Activated CD8-positive, alpha-beta memory T cell treated with anti-CD3 and anti-CD28 coated beads, Interleukin-2, amount 50 U/mL, for 24 hours (primary cell): Measurements from ENCODE around the gene TCF7L1.
A peak's percentile ranks its signal among the peaks of the same experiment; 100 is the strongest.
"Not testable (repeated sequence)": the region's sequence is repeated elsewhere in the genome, so short reads cannot be mapped to it uniquely, and the experiment has no call there.

ENCODE experiments used
- DNase-seq: peaks from one replicate; pipeline ENCODE4 v3.0.0-alpha.2; 2020; ENCODE audit errors: extremely low read depth

Gene TCF7L1

DNA sequence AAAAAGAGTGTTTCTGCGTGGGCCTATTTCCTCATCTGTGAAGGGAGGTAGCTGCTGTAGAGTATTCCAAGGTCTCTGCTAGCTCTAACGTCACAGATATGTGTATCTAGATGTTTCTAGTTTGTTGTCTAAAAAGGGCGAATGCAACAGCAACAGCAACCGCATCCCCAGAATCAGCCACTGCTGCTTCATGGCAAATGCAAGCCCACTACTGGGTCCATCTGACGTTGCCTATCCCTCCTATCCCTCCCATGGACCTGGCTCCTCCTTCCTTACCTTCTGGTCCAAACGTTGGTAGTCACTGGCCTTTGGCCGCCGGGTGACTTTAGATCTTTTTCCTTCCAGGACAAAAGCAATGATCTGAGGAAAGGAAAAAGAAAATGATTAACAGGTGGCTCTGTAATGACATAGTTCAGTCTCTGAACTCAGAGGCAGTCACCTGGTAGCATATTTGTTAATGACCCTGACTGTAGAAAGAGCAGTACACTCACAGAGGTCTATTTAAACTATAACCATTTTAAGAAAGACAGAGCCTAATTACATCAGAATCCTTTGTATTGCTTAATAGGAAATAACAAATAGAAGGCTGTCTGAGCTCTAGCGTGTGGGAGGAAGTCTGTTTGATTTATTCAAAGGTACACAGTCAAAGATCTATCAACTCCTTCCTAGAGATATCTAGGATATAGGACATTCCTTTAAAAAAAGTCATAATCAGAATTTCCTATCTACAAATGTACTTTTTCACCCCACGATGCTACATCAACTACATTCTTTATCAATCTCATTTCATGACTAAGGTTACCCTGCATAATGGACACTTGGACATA, 191.7 kb downstream of the TCF7L1 start:
- DNase-seq: no peak

DNA sequence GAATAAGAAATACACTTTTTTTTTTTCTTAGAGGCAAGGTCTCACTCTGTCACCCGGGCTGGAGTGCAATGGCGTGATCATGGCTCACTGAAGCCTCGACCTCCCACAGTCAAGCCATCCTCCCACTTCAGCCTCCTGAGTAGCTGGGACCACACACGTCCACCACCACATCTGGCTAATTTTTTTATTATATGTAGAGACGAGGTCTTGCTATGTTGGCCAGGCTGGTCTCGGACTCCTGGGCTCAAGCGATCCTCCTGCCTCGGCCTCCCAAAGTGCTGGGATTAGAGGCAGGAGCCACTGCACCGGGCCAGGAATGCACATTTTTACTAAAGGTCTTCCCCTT, 192.2 kb downstream of the TCF7L1 start:
- no peak for DNase-seq

DNA sequence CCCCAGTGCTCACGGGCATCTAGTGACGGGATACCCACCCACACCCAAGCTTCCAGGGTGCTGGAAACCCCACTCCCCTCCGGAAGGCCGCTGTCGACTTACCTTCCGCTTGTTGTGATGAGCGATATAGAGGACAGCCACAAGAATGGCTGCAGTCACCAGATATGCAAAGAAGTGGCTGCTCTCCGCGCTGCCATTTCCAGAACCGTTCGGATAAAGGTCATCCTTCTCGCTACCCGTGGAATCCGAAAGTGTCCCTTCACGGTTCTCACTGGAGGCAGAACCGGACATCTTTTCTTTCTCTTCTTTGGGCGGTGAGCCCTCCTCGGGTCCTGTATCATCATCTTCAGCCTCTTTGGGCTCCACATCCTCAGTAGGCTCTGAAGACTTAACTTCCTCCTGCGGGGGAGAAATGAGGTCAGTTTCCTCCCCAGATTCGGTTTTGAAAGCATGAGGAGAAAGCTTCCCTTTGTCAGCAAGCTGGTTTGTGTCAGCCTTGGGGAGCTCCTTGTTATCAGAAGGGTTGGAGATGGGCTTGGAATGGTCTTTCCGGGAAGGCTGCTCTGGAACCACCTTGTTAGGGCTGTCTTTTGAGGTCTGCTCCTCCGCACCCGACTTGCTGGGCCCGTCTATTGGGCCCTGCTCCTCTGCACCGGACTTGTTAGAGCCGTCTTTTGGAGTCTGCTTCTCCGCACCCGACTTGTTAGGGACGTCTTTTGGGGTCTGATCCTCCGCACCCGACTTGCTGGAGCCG, 193.4 kb downstream of the TCF7L1 start:
- no peak for DNase-seq

- DNase-seq: no peak
These were observed 194.1 kb downstream of the TCF7L1 start for GRCh38 chr2:85327160-85327821.

DNA sequence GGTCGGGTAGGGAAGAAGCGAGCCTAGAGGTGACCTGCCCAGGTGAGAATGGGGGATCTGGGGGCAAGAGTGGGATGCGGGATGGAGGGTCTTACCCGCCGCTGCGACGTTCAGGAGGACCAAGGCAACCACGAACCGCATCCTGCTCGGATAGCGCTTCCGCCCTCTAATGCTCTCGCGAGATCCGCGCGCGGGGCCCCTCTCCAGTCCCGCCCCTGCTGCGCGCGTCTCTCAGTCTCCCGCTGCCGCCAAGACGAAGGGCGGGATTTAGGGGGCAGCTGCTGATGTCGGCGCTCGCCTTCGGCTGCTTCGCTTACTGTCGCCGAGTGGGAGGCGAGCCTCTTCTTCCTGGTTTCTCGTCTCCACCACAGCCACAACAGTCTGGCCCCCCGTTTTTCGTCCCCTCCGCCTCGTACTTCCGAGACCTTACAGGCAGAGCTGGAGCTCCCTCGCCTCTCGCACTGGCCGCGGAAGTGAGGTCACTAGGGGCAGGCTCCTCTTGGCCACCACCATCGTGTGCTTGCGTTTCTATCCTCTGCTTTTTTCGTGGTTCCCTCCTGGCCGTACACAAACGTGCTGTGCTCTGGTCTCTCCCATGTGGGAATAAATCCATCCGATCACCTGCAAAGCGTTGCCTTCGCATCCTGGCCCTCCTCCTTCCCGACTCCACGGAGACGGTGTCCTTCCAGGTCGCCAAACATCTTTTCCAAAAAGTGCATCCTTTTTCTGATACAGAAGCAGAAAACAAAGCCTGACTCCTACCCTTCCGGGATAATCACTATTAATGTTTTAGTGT, 194.8 kb downstream of the TCF7L1 start, which contains the start of gene TGOLN2:
TGOLN2 (minus strand) TSS at position 168 of the 796 bp plus-strand sequence; CDS start at position 141, 27 bp downstream.
- peak; percentile 81 for DNase-seq

DNA sequence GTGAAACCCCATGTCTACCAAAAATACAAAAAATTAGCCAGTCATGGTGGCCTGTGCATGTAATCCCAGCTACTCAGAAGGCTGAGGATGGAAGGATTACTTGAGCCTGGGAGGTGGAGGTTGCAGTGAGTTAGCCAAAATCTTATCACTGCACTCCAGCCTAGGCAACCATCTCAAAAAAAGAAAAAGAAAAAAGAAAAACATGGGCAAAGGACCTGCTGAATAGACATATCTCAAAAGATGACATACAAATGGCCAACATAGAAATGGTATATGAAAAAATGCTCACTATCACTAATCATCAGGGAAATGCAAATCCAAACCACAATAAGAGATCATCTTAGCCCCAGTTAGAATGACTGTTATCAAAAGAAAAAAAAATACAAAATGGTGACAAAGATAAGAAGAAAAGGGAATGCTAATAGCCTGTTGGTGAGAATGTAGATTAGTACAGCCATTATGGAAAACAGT, 196.0 kb downstream of the TCF7L1 start:
- no peak for DNase-seq

- not testable (repeated sequence) for DNase-seq
These were observed 196.5 kb downstream of the TCF7L1 start for GRCh38 chr2:85329701-85330100.

GRCh38 chr2:85330839-85331636, 197.8 kb downstream of the TCF7L1 start:
- no peak for DNase-seq

DNA sequence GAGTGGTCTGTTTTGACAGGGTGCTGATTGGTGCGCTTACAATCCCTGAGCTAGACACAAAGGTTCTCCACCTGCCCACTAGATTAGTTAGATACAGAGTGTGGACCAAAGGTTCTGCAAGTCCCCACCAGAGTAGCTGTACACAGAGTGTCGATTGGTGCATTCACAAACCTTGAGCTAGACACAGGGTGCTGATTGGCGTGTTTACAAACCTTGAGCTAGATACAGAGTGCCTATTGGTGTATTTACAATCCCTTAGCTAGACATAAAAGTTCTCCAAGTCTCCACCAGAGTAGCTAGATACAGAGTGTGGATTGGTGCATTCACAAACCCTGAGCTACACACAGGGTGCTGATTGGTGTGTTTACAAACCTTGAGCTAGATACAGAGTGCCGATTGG, 200.7 kb downstream of the TCF7L1 start:
- not testable (repeated sequence) for DNase-seq

DNA sequence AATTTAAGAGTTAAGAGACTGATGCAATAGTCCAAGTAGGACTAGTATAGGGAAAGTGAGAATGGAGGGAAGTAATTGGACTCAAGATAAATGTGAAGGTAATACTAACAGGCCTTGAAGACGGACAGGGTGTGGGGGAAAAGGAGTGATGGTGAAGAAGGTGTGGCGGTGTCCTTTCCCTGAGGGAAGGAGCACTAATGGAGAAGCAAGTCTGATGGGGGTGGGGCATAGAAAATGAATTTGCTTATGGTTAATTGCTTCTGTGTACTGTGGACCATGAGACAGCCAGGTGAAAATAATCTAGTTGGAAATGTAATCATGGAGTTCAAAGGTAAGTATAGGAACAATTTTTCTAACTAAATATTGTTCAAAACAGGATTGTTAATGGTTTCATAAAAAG, 201.7 kb downstream of the TCF7L1 start:
- DNase-seq: no peak

DNA sequence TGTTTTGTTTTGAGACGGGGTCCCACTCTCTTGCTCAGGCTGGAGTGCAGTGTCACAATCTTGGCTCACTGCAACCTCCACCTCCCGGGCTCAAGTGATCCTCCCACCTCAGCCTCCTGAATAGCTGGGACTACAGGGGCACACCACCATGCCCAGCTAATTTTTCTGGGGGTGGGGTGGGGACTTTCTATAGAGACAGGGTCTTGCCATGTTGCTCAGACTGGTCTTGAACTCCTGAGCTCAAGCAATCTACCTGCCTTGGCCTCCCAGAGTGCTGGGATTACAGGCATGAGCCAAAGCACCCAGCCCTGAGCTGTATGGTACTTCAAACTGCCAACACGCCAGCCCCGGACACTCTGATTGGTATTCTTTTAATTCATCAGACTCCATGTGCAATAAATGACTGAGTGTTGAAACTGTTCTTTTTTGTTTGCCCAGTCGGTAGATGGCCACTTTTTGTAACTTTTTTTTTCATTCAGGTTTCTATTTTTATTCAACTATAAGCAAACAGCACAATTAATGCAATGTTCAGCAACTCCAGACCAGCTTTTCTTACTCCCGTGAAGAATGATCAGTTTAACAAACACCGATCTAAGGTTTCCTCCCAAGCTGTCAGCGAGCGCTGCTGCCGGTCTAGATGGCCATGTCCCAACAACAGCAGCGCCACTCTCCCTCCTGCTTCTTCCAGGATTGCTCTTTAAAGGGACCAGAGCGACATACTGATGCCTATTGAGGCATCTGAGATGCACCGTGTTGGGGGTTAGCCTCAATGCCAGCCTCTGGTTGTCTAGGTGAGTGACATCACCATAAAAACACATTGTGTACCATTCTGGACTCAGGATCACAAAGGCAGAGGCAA, 207.1 kb downstream of the TCF7L1 start:
- no peak for DNase-seq

- no peak for DNase-seq
These were observed 208.3 kb downstream of the TCF7L1 start for GRCh38 chr2:85341269-85342029.

- no peak for DNase-seq
These were observed 209.0 kb downstream of the TCF7L1 start for GRCh38 chr2:85342156-85342555.

DNA sequence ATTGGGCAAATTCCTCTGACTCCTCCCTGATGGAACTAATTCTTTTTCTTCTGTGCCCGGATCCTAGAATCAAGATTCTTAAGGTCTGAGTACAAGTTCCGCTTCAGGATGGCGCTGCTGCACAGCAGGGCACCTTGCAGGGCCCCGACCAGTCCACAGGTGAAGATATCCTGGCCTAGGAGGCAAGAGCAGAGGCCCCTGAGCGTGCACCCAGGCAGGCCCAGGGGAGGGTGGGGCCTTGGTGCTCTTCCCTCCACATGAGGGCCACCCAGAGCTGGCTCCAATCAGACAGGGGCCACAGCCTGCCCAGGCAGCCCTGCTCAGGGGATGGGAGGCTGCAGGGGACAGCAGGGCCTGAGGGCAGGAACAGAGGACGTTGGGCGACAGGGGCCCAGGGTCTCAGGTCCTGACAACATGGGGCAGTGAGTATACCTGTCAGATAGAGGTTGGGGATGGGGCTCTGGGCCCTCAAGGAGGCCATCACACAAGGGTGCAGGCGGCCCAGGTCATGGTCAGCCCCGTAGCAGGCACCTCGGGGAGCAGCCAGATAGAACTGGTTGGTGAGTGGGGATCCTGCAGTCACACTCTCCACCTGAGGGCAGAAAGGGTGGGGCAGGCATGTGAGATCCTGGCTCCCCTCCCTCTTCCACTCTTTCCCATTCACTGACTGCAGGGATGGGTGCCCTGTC, 210.2 kb downstream of the TCF7L1 start:
- not testable (repeated sequence) for DNase-seq

- no peak for DNase-seq
These were observed 211.3 kb downstream of the TCF7L1 start for GRCh38 chr2:85344356-85344954.

- no peak for DNase-seq
These were observed 214.4 kb downstream of the TCF7L1 start for GRCh38 chr2:85347599-85347998.

DNA sequence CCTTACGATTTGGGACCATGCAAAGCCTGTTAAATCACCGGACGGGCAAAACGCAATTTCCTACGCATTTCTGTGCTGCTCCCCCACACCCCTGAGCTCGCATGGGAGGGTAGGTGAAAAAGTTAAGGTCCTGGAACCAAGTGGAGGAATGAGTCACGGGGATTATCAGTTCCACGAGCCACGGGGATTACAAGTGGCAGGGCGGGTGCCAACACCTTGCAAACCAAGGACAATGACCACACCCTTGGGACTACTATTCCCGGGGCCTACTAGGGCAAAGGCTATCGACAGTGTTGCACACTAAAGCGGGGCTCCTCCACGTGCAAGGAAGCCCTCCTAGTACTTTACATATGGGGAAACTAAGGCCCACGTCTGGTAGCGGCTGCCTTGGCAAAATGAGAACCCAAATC, 220.7 kb downstream of the TCF7L1 start:
- DNase-seq: no peak
